HEK293 (cell line): ENCODE data around the gene MPZL3.

Experiments
- BCL11B ChIP-seq: fragments of 450-650 bp; formaldehyde crosslinking; IDR thresholded peaks from 2 replicates; pipeline ENCODE4 v1.5.1; 2016; ENCODE audit warnings: low read depth, missing biosample characterization, missing genetic modification characterization
- CTCF ChIP-seq: fragments of 450-650 bp; formaldehyde crosslinking; IDR thresholded peaks from 2 replicates; pipeline ENCODE4 v1.5.1; 2016; ENCODE audit warnings: missing biosample characterization, missing genetic modification characterization
- PATZ1 ChIP-seq: fragments of 450-650 bp; formaldehyde crosslinking; IDR thresholded peaks from 2 replicates; pipeline ENCODE4 v1.5.1; 2016; ENCODE audit warnings: missing biosample characterization, missing genetic modification characterization
- ZBTB20 ChIP-seq: fragments of 450-650 bp; formaldehyde crosslinking; IDR thresholded peaks from 2 replicates; pipeline ENCODE4 v1.5.1; 2016; ENCODE audit warnings: missing biosample characterization, missing genetic modification characterization
- ZNF366 ChIP-seq: fragments of 450-650 bp; formaldehyde crosslinking; conservative IDR thresholded peaks from 2 replicates; pipeline ENCODE4 v1.5.1; 2016; ENCODE audit warnings: missing biosample characterization, missing genetic modification characterization
- ZNF423 ChIP-seq: fragments of 450-650 bp; formaldehyde crosslinking; IDR thresholded peaks from 2 replicates; pipeline ENCODE4 v1.5.1; 2016; ENCODE audit warnings: missing biosample characterization, missing genetic modification characterization
- ZNF610 ChIP-seq: fragments of 450-650 bp; formaldehyde crosslinking; IDR thresholded peaks from 2 replicates; pipeline ENCODE4 v1.5.1; 2016; ENCODE audit warnings: missing biosample characterization, missing genetic modification characterization, borderline replicate concordance
- ZNF785 ChIP-seq: fragments of 450-650 bp; formaldehyde crosslinking; IDR thresholded peaks from 2 replicates; pipeline ENCODE4 v1.5.1; 2016; ENCODE audit warnings: missing biosample characterization, missing genetic modification characterization
- ZSCAN18 ChIP-seq: fragments of 450-650 bp; formaldehyde crosslinking; IDR thresholded peaks from 2 replicates; pipeline ENCODE4 v1.5.1; 2016; ENCODE audit warnings: missing biosample characterization, missing genetic modification characterization

- TF ChIP-seq CTCF (tag by site-specific recombination) = no peak
- TF ChIP-seq ZNF610 (tag by site-specific recombination) = no peak
- TF ChIP-seq ZNF423 (tag by site-specific recombination) = no peak
- no peak for TF ChIP-seq ZSCAN18
- TF ChIP-seq ZNF366 (tag by site-specific recombination) = no peak
- no peak for TF ChIP-seq PATZ1 (tag by site-specific recombination)
- no peak for TF ChIP-seq BCL11B (tag by site-specific recombination)
- TF ChIP-seq ZBTB20 (tag by site-specific recombination) = no peak
- no peak for TF ChIP-seq ZNF785
Observed at GRCh38 chr11:118263112-118263511, 10.9 kb upstream of the MPZL3 start.
